ENCODE data around the gene VPS18.
A peak's percentile ranks its signal among the peaks of the same experiment; 100 is the strongest.

The VPS18 gene

DNA sequence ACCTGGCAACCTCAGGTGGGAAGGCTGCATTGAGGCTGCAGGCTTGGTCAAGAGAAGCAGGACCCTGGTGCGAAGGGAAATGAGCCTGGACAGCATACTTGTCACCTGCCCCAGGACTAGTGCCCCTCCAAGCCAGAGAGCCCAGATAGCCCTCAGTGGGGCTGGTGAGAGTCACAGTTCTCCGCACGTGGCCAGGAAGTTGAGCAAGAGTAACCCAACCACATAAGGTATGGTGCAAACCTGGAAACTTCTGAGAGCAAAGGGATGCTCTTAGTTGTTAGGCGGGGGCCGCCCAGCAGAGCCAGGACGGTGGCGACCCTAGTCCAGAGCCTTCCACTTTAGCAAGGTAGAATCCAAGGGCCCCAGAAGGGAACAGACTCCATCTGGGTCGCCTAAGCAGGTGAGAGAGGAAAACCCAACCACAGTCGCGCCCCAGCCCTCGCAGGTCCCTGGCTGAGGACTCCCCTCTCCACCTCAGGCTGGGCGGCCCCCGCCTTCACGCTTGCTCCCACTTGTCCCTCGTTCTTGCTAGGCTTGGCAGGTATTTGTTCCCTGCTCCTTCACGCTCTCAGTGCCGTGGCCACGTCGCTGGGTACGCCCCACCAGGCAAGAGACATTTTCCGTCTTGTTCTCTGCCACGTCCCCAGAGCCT, 1.1 kb upstream of the VPS18 start:
- TF ChIP-seq CTCF (conservative IDR thresholded peaks at IDR 0.05), result no peak
- H3K27ac ChIP-seq, result peak overlapping the region; percentile 85; the same call in 1 of the 2 replicates

DNA sequence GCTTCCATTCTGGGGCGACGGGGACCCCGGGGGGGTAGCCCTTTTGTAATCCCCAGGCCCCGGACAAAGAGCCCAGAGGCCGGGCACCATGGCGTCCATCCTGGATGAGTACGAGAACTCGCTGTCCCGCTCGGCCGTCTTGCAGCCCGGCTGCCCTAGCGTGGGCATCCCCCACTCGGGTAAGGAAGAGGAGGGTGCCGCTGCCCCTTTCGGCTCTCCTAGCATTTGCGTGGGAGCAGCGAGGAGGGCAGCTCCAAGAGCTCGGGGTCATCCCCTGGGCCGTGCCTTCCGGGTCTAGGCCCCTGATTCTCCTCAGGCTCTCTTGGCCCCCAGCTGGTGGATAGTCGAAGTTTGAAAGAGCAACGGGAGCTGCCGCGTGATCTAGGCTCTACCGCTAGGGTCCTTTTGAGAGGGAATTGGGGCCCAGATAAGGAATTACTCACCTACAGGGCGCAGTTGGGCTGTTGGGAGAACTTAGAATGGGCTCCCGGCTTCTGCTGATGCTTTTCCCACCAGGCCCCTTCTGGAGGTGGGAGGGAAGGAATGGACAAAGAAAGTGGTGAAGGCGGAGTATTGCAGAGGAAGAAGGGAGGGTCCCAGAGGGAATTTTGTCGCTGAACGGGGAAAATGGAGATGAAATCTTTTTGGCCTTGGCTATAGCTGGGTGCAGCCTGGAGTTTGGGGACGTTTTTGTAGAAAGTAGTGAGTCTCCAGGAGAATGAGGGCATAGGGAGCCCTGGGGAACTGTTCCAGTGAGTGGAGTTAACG, 615 bp downstream of the VPS18 start:
- H3K27ac ChIP-seq, result peak overlapping the region; percentile 85
- peak; percentile 43 for TF ChIP-seq CTCF (conservative IDR thresholded peaks at IDR 0.05)

DNA sequence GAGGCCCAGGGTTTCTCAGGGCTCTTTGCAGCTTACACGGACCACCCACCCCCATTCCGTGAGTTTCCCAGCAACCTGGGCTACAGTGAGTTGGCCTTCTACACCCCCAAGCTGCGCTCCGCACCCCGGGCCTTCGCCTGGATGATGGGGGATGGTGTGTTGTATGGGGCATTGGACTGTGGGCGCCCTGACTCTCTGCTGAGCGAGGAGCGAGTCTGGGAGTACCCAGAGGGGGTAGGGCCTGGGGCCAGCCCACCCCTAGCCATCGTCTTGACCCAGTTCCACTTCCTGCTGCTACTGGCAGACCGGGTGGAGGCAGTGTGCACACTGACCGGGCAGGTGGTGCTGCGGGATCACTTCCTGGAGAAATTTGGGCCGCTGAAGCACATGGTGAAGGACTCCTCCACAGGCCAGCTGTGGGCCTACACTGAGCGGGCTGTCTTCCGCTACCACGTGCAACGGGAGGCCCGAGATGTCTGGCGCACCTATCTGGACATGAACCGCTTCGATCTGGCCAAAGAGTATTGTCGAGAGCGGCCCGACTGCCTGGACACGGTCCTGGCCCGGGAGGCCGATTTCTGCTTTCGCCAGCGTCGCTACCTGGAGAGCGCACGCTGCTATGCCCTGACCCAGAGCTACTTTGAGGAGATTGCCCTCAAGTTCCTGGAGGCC, 5.4 kb downstream of the VPS18 start:
- no peak for TF ChIP-seq CTCF (conservative IDR thresholded peaks at IDR 0.05)
- no peak overlapping the region for H3K27ac ChIP-seq

- TF ChIP-seq CTCF (conservative IDR thresholded peaks at IDR 0.05), result no peak
Measured at GRCh38 chr15:40900256-40901052, 6.2 kb downstream of the VPS18 start.

DNA sequence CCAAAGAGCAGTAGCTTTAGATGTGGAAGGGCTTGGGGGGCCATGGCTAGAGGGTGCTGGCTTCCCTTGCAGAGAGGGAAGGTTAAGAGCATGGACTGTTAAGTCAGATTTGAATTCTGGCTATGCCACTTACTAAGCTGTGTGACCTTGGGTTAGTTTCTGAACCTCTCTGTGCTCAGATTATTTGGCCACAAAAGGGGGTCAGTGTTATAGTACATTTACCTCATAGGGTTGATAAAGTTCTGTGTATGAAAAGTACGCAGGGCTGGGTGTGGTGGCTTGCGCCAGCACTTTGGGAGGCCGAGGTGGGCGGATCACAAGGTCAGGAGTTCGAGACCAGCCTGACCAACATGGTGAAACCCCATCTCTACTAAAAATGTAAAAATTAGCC, 6.8 kb downstream of the VPS18 start:
- no peak for TF ChIP-seq CTCF (conservative IDR thresholded peaks at IDR 0.05)
- H3K27ac ChIP-seq, result no peak overlapping the region

More at GRCh38 chr15:40900256-40901052, 6.2 kb downstream of the VPS18 start:
- H3K27ac ChIP-seq, result no peak overlapping the region

GRCh38 chr15:40902605-40903561, 8.6 kb downstream of the VPS18 start:
- H3K27ac ChIP-seq, result no peak overlapping the region; the same call in 1 of the 2 replicates
- TF ChIP-seq CTCF (conservative IDR thresholded peaks at IDR 0.05), result no peak

Data from VCaP (cell line).